HG03354 (cell line): Measurements from ENCODE around the gene NR3C2.

Source experiments
- ATAC-seq: cut with Tn5 transposase; IDR thresholded peaks from one replicate; pipeline ENCODE4 v1.9.1; 2021; ENCODE audit warnings: mild to moderate bottlenecking; ENCODE audit not compliant: unreplicated experiment, poor library complexity, severe bottlenecking

NR3C2 gene

DNA sequence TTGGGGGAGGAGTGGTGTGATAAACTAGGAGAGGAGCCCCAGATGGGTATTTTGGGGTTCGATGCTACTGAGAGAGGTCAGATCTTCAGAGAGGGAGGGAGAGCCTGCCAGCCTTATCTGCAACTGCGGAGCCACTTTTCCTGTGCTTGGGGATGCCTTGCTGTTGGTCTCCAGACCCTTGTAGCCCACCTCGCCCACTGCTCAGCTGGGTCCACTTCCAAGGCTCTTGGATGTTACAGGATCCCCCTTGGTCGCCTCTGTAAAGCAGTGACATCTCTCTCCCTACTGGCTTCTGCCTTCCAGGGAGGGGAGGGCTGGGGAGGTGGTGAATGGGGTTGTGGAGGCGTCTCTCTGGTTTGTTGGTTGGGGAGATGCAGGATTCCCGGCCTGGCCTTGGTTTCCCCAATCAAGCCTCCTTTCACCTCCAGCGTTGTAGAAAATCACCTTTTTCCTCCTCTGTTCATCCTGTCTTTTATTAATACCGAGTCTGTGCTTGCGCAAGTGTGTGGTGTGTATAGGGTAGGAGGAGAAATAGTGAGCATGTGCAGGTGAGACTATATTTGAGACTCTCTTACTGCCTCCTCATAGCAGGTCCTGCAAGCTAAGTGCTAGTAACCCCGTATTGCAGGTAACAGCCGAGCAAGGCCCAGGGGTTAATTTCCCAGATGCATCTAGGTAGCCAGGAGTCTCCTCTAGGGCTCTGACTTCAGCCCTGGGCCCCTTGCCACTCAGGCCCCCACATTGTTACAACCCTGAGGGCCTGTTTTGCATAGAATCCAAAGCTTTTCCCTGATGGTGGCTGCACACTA lies 372.9 kb downstream of the NR3C2 start:
- ATAC-seq: no peak

GRCh38 chr4:148068065-148068911 lies 373.9 kb downstream of the NR3C2 start:
- ATAC-seq: no peak

GRCh38 chr4:148067301-148067916 lies 374.8 kb downstream of the NR3C2 start:
- ATAC-seq: no peak

DNA sequence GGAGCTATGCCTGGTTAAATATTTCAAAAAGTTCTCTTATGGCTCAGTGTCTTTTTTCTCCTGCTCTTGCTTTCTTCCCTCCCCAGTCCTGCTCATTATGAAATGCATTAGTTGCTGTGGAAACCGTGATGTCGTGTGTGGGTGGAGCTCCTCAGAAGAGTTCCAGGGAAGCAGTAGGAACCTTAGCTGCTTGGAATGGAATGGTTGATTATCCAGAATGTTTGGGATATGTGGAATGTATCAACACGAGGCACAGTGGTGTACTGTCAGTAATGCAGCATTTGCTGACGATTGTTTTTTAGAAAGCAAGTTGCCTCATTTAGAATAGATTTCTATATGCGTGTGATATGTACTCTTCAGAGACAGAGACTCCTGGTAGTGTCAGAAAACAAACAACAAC lies 377.1 kb downstream of the NR3C2 start:
- ATAC-seq: no peak

- no peak for ATAC-seq
Measured at GRCh38 chr4:148064451-148064850, 377.8 kb downstream of the NR3C2 start.

GRCh38 chr4:148062301-148062950 lies 379.8 kb downstream of the NR3C2 start:
- ATAC-seq: no peak

- ATAC-seq: no peak
Measured at GRCh38 chr4:148061795-148062194, 380.4 kb downstream of the NR3C2 start.

- ATAC-seq: no peak
Measured at GRCh38 chr4:148061141-148061481, 381.1 kb downstream of the NR3C2 start.

GRCh38 chr4:148060264-148061140 lies 381.7 kb downstream of the NR3C2 start:
- ATAC-seq: no peak

- ATAC-seq: no peak
Measured at GRCh38 chr4:148059617-148060180, 382.5 kb downstream of the NR3C2 start.

DNA sequence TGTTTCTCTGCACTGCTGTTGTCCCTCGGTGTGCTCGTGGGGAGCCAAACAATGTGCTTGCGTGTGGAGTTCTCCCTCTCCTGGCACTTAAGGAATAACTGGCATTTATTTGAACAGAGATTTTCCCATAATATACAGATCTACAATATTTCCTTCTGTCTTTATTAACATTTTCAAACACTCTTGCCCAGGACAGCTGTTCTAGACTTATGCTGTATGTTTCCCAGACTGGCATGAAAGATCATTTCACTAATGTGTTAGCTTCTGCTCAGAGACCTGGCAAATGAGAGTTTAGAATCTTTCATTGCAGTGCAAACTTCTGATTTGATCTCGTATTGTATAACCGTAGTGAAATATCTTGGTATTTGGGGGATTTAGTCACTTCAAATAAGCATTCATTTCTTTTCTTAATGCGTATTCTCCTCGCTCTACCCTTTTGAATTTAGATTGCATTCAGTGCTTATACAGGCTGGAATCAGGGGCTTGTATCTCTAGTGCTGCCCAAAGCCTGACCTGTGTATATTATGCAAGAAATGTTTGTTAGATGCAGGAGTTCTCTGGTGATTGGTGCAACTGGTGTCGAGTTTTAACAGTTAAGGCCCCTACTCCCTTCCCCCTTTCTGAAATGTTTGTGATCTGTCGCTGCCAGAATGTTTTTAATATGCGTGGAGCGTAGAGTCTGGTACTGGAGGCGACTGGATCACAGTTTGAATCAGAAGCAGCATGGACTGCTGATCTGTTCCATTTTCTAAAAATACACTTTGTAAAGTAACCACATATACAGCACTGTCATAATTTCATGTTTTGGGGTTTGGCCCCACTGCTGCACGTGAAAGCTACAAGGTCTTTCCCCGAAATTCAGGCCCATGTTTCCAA lies 384.0 kb downstream of the NR3C2 start:
- ATAC-seq: no peak

GRCh38 chr4:148057516-148057915 lies 384.7 kb downstream of the NR3C2 start:
- peak; percentile 61 for ATAC-seq

- ATAC-seq: peak; percentile 82
Measured at GRCh38 chr4:148056879-148057278, 385.3 kb downstream of the NR3C2 start.

DNA sequence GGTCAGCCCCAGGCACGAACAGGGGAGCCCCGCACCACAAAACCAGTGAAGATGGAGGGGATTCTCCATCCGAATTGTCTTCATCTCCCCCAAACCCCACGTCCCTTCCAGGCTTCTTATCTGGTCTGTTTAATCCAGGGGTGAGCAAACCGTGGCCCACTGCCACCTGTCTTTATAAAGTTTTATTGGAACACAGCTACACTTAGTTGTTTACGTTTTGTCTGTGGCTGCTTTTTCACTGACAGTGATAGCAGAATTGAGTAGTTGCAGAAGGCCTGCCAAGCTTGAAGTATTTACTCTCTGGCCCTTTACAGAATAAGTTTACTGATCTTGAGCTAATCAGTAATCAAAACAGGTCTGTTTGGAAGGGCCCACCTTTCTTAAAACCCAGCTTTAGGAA lies 386.4 kb downstream of the NR3C2 start:
- peak; percentile 27 for ATAC-seq

DNA sequence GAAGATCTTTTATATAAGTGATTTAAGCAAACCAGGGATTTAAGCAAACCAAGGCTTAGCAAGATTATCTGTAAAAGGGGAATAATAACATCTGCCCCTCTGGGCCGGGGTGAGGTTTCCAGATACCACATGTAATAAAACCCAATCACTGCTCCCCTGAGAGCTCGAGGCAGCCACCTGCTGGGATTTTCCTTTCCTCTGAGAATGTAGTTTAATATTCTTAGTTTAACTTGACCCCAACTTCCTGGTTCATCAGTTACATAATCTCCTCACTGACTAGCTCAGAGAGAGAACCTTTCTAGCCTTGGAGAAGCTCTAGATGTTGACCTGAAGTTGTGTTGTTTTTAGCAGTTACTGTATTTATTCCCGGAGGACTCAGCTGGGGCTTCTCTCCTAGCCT lies 387.9 kb downstream of the NR3C2 start:
- no peak for ATAC-seq

- ATAC-seq: no peak
Measured at GRCh38 chr4:148053298-148054003, 388.8 kb downstream of the NR3C2 start.

DNA sequence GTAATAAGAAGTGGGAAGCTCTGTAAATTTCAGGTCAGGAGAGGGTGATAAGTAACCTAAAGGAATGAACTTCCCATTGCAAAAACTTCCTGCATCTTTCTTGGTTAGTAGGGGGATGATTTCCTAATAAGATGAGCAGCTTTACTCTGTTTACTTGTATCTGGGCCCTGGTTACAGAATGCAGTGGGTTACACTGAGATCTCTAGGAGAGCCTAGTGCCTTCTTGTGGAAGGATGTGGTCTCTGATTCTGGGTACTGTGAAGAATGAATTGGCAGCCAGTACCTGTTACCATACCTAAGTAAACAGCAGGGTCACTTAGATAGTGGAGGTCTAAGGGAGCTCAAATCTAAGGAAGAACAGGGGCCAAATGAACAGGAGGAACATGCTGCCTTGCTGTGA lies 389.8 kb downstream of the NR3C2 start:
- ATAC-seq: peak; percentile 14
